ENCODE measurements around the gene TPGS2.

Gene TPGS2

GRCh38 chr18:36813101-36813775 is 15.6 kb downstream of the TPGS2 start:
- Mint-ChIP-seq H3K36me3 (ENCODE audit: low read depth) (peaks cover 37% of the 10 kb centered on the region), H3K27ac (no peak overlapping the region), H3K4me1 (no peaks in the 10 kb centered on the region), H3K27me3 (ENCODE audit: low read depth) (no peaks in the 10 kb centered on the region), H3K9me3 (no peaks in the 10 kb centered on the region), H3K4me3 (no peak overlapping the region)
- no peak for TF ChIP-seq CTCF (IDR thresholded peaks at IDR 0.05; ENCODE audit: unreplicated experiment in 3 of 3)

- no peaks in the 10 kb centered on the region for H3K9me3 Mint-ChIP-seq
- H3K27ac Mint-ChIP-seq = no peak overlapping the region
- no peaks in the 10 kb centered on the region for H3K4me1 Mint-ChIP-seq
- H3K27me3 Mint-ChIP-seq (ENCODE audit: low read depth) = no peaks in the 10 kb centered on the region
- H3K36me3 Mint-ChIP-seq (ENCODE audit: low read depth) = peaks cover 35% of the 10 kb centered on the region
- no peak for TF ChIP-seq CTCF (IDR thresholded peaks at IDR 0.05; ENCODE audit: unreplicated experiment in 3 of 3)
- H3K4me3 Mint-ChIP-seq = no peak overlapping the region
These were observed 16.1 kb downstream of the TPGS2 start for GRCh38 chr18:36812678-36813077.

GRCh38 chr18:36811955-36812354 is 16.8 kb downstream of the TPGS2 start:
- Mint-ChIP-seq H3K27ac (no peak overlapping the region), H3K9me3 (no peaks in the 10 kb centered on the region), H3K4me3 (no peak overlapping the region), H3K4me1 (no peaks in the 10 kb centered on the region), H3K36me3 (ENCODE audit: low read depth) (peaks cover 39% of the 10 kb centered on the region), H3K27me3 (ENCODE audit: low read depth) (no peaks in the 10 kb centered on the region)
- no peak for TF ChIP-seq CTCF (IDR thresholded peaks at IDR 0.05; ENCODE audit: unreplicated experiment in 3 of 3)

- Mint-ChIP-seq H3K27me3 (ENCODE audit: low read depth) (no peaks in the 10 kb centered on the region), H3K36me3 (ENCODE audit: low read depth) (peaks cover 38% of the 10 kb centered on the region), H3K4me3 (no peak overlapping the region), H3K9me3 (no peaks in the 10 kb centered on the region), H3K27ac (no peak overlapping the region), H3K4me1 (no peaks in the 10 kb centered on the region)
- no peak for TF ChIP-seq CTCF (IDR thresholded peaks at IDR 0.05; ENCODE audit: unreplicated experiment in 3 of 3)
These were observed 17.4 kb downstream of the TPGS2 start for GRCh38 chr18:36811430-36811829.

- peaks cover 47% of the 10 kb centered on the region for H3K36me3 Mint-ChIP-seq (ENCODE audit: low read depth)
- peak; percentile 80 to 83 (median 82) for TF ChIP-seq CTCF (IDR thresholded peaks at IDR 0.05; ENCODE audit: unreplicated experiment in 3 of 3)
- H3K4me1 Mint-ChIP-seq = no peaks in the 10 kb centered on the region
- no peak overlapping the region for H3K27ac Mint-ChIP-seq
- H3K27me3 Mint-ChIP-seq (ENCODE audit: low read depth) = no peaks in the 10 kb centered on the region
- no peaks in the 10 kb centered on the region for H3K9me3 Mint-ChIP-seq
- H3K4me3 Mint-ChIP-seq = no peak overlapping the region
These were observed 19.0 kb downstream of the TPGS2 start for GRCh38 chr18:36809590-36810381.
